Measurements from ENCODE around the gene PDILT.
"Not testable (repeated sequence)": the region's sequence is repeated elsewhere in the genome, so short reads cannot be mapped to it uniquely, and the experiment has no call there.

The PDILT gene

GRCh38 chr16:20313741-20314140, 90.8 kb downstream of the PDILT start:
- DNase-seq (ENCODE audit: low read depth): no peak
- TF ChIP-seq CTCF (IDR thresholded peaks at IDR 0.05; ENCODE audit: low read depth, low read length, missing control alignments): no peak

GRCh38 chr16:20312536-20313095, 91.9 kb downstream of the PDILT start:
- DNase-seq (ENCODE audit: low read depth); H3K4me3 ChIP-seq (ENCODE audit: low read depth, low read length): not testable (repeated sequence)

More at GRCh38 chr16:20313741-20314140, 90.8 kb downstream of the PDILT start:
- no peak overlapping the region for H3K4me3 ChIP-seq (ENCODE audit: low read depth, low read length)

- TF ChIP-seq CTCF (IDR thresholded peaks at IDR 0.05; ENCODE audit: low read depth, low read length, missing control alignments): no peak
- no peak for DNase-seq (ENCODE audit: low read depth)
- no peak overlapping the region for H3K4me3 ChIP-seq (ENCODE audit: low read depth, low read length)
These were observed 93.0 kb downstream of the PDILT start for GRCh38 chr16:20311548-20311947.

GRCh38 chr16:20310421-20311395, 93.8 kb downstream of the PDILT start:
- TF ChIP-seq CTCF (IDR thresholded peaks at IDR 0.05; ENCODE audit: low read depth, low read length, missing control alignments): no peak
- no peak for DNase-seq (ENCODE audit: low read depth)
- H3K4me3 ChIP-seq (ENCODE audit: low read depth, low read length): no peak overlapping the region

GRCh38 chr16:20309786-20310185, 94.8 kb downstream of the PDILT start:
- no peak for TF ChIP-seq CTCF (IDR thresholded peaks at IDR 0.05; ENCODE audit: low read depth, low read length, missing control alignments)
- no peak for DNase-seq (ENCODE audit: low read depth)
- no peak overlapping the region for H3K4me3 ChIP-seq (ENCODE audit: low read depth, low read length)
